ENCODE results near the gene NR3C1.

NR3C1 gene

DNA sequence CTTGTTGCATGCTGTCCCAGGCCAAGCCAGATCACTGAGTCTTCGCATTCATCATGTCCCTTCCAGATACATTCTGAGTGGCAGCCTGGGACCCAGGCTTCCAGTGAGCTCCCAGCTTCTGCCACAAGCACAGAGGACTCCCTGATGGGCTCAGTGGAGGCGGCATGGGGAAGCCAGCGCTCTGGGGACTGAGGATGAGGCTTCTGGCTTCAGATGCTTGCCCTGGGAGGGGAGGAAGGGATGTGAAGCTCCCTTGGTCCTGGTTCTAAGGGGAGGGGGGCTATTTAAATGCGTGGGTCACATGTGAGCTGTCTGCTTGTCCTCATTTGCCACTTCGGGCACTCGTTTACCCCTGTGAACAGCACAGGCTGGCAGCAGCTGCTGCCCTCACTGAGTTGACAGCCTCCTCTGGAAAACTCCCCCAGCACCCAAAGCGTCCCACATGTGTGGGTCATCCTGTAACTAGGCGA is 174.0 kb downstream of the NR3C1 start:
- Mint-ChIP-seq H3K9me3 (no peaks in the 10 kb centered on the region), H3K27me3 (ENCODE audit: low read depth) (no peaks in the 10 kb centered on the region), H3K4me1 (ENCODE audit: low read depth) (peaks cover 48% of the 10 kb centered on the region), H3K36me3 (ENCODE audit: low read depth) (peaks cover 8% of the 10 kb centered on the region), H3K27ac (peak overlapping the region; percentile 96), H3K4me3 (peak overlapping the region; percentile 79)
- no peak for DNase-seq (ENCODE audit: low spot score)

DNA sequence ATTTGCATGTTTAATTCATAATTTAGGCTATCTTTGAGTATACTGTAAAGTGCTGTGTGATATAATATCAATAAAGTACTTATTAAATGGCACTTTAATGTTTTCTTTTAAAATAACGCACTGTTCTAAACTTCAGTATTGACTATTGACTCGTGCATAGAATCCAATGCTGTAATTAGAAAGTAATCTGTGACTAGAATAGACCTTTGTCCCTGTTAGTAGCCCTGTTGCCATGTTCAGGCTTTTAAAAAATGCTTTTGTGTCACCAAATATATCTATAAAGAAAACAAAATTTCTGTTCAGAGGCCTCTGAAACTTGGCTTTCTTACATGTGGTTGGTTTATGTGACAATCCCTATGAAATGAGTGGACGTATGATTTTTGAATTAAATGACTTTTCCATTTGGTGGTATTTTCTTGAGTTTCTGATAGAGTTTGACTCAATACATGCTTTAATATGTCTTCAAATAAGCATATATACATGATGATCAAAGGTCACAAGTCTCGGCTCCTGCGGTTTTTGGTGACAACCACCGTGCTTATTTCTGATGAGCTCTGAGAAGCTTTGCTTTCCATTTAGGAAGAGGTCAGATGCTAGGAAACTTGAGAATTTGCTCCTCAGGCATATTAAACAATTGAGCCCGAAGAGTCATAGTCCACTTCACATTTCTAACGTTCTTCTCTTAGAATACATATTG is 174.7 kb downstream of the NR3C1 start:
- no peak for DNase-seq (ENCODE audit: low spot score)
- peaks cover 13% of the 10 kb centered on the region for H3K36me3 Mint-ChIP-seq (ENCODE audit: low read depth)
- H3K9me3 Mint-ChIP-seq, result no peaks in the 10 kb centered on the region
- no peaks in the 10 kb centered on the region for H3K27me3 Mint-ChIP-seq (ENCODE audit: low read depth)
- H3K4me1 Mint-ChIP-seq (ENCODE audit: low read depth), result peaks cover 55% of the 10 kb centered on the region
- peak overlapping the region; percentile 96 for H3K27ac Mint-ChIP-seq
- peak overlapping the region; percentile 79 for H3K4me3 Mint-ChIP-seq
